Stimulated activated CD8-positive, alpha-beta memory T cell treated with anti-CD3 and anti-CD28 coated beads, Interleukin-4, amount 100 ng/mL, for 4 hours (primary cell): ENCODE data around the gene GLB1L.

ENCODE experiments used
- DNase-seq, 2 donors: peaks; one replicate each; pipeline ENCODE4 v3.0.0-alpha.2; 2020; ENCODE audit warnings: low read depth in 2 of 2, low spot score in 1 of 2

The GLB1L gene

DNA sequence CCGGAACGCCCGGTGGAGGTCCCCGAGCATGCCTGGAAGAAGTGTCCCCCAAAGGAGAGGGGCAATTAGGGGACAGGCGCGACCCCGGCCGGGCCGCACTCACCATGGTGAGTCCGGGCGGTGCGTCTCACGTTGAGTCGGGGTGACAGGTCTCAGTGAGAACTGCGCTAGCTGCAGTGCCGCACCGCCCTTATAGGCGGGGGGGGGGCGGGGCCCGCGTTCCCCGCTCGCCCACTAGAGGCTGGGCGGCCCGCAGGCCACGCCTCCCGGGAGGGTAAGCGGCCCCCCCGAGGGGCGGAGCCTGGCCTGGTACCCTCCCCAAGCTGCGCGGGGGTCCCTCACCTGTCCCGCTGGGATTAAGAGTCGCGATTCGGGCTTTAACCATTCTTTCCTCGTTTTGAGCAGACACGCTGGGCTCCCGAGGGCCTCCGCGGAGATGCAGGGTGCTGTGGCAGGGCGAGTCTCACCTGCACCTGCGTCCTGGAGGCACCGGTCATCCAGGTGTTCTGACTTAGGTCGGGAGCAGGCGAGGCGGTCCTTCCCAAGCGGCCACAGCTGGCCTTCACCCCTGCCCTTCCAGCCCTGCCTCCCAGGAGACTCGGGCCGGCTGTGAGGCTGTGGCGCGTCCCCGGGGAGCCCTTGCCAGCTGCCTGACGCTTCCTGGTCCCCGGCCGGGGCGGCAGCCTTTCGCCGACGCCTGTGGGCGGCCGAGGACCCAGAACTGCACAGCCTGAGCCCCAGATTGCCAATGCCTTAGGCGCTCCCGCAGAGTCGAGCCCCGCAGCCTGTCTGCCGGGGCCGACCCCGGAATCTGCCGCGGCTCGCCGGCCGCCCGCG, 8.7 kb upstream of the GLB1L start, which contains the start of gene TUBA4A:
TSS of gene TUBA4A (minus strand) at position 166 of the 837 bp plus-strand sequence. CDS start at position 106, 60 bp downstream.
- DNase-seq: peak; percentile 76 to 83

DNA sequence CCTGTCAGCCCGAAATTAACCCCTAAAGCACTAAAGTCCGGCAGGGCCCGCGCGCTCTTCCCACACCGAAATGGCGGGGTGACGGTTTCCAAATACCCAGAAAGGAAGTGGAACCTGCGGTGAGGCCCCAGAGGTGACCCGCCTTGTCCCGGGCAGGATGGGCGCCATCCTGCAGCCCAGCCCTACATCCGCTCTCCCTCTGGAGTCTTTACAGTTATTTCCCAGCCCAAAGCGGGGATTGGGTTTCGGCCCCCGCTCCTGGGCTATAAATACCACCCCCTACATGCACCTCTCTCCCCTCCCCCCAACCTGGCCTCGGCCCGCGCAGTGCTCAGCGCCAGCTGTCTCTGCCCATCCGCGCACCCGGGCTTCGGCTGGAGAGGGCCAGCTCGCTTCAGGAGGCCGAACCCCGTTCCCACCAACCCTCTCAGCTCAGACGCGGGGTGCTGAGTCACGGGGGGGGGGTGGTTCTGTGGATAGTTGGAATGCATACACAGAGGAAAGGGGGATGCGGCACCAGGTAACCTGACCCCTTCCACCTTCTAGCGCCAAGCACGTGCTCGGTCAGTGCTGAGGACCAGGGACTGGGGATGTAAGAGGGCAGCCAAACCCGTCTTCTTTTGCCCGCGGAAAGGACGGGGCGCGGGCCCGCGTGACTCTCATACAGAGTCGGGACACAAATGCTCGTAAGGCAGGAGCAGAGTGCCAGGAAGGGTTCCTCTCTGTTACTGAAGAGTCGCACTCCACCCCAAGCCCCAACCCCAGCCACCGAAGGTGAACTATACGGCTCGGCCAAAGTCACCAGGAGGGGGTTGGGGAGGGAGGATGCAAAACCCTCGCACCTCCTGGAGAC, 7.9 kb upstream of the GLB1L start, which contains the start of gene TUBA4B:
TSS of gene TUBA4B (plus strand) at position 344 of the 853 bp plus-strand sequence. CDS start at position 509, 165 bp downstream.
- no peak for DNase-seq

DNA sequence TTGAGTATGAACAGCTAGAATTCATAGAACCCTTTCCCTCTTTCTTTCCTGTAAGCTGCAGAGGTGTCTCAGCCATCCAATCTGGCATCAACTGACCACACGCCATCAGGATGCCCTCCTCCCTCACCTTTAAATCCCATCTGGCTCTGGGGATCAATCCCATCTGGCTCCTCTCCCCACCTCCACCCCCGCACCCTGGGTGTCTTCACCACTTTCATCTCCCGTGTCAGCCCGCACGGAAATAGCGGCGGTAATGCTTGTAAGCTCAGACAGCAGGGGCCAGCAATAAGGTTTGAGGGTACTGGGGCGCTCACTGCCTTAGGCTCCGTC, 7.3 kb upstream of the GLB1L start:
- no peak for DNase-seq

DNA sequence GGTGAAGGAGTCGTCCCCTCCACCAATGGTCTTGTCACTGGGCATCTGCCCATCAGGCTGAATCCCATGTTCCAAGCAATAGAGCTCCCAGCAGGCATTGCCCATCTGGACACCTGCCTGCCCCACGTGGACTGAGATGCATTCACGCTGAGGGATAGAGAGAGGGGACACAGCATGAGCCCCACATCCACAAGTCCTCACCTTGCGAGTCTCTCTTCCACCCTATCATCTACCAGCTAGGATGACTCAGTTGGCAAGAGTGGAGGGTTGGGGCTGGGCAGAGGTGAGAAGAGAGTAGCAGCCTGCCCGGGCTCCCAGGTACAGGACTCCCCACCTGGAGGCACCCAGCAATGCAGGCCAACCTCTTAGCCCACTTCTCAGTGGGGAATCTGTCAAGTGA, 6.8 kb upstream of the GLB1L start:
- no peak for DNase-seq

GRCh38 chr2:219251656-219252055, 6.4 kb upstream of the GLB1L start:
- DNase-seq: no peak

- no peak for DNase-seq
These were observed 5.0 kb upstream of the GLB1L start for GRCh38 chr2:219250049-219250781.

DNA sequence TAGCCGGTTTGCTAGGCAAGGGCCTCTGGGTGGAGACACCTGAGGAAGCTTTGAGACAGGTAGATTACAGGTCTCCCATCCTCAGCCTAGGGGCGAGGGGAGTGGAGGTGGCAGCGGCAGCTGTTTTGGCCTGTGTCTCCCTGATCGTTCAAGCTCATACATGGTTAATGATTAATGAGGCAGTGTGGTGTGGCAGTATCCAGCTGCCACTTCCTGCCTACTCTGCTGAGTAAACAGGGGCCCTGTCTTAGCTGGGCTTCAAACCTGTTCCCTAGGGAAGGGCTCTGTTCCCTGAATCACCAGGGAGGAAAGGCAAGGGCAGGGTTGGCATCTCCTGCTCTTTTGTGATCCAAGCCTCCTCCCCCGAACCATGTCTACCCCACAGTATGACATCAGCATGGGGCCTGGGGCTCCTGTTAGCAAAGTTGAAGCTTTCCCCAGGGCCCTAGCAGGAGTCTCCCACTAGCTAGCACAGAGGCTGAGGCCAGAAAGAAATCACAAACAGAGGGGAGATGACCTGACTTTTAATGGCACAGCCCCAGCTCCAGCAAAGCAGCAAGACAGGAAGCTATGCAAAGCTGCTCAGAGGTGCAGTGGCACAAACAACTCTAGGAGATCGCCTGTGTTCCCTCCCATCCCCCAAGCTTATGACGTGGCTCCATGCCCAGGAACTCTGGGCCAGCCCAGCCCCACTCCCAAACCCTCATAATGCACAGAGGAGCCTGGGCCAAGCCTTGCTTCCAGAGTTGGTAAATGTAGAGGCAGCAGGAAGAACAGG, 4.1 kb upstream of the GLB1L start:
- DNase-seq: no peak

DNA sequence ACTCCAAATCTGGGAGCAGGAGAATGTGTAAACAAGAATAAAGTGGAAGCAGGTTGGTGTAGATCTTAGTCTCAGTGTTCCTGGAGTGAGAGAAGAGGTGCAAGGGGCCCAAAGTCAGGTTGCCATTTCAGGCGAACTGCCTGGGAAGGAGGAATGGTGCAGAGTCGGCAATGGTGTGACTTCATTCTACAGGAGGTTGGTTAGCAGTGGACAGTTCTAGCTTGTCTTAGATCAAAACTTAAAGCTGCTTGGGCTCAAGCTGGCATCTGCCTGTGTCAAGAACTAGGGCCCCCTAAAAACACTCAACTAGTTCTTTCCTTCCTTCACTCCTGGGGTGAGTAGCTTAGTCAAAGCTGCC, 3.6 kb upstream of the GLB1L start:
- DNase-seq: no peak

DNA sequence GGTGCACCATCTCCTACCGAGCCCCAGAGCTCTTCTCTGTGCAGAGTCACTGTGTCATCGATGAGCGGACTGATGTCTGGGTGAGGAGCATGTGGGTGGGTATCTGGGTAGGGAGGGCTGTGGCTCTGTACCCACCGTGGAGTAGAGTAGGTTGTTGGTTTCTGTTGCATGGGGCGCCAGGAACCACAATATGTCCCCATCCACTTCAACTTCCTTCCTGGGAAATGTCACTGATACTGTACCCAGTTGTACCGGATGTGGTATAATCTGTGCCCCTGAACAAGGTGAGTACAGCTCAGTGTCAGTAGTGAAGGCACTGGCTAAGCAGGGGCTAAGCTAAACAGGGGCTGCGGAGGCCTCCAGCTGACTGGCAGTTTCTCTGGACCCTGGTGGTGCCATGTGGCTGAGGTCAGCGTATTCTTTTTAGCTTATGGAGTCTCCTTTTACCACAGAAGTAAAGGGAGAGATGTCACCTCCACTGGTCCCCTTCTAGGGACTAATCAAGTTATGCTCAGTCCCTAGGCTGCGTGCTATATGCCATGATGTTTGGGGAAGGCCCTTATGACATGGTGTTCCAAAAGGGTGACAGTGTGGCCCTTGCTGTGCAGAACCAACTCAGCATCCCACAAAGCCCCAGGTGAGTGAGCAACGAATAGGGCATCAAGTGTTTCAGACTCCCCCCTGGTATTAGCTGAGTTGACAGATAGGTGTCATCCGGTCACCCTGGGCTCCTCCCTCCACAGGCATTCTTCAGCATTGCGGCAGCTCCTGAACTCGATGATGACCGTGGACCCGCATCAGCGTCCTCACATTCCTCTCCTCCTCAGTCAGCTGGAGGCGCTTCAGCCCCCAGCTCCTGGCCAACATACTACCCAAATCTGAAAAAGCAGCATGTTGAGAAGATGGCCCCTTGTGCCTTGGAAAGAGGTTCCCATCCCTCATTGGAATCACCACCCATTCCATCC, 2.7 kb upstream of the GLB1L start:
- DNase-seq: peak in 1 of 2 donors; percentile 64

DNA sequence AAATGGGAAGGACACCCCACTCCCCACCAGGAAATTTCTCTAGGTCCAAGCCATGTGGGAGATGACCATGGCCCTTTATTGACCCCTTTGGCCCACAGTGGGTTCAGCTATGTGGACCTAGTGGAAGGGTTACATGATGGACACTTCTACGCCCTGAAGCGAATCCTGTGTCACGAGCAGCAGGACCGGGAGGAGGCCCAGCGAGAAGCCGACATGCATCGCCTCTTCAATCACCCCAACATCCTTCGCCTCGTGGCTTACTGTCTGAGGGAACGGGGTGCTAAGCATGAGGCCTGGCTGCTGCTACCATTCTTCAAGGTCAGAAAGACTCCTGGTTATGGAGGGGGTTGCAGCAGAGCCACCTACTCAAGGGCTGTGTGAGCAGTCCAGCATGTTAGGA, 1.3 kb upstream of the GLB1L start:
- no peak for DNase-seq

- DNase-seq: no peak
These were observed 621 bp upstream of the GLB1L start for GRCh38 chr2:219245899-219246230.

- no peak for DNase-seq
These were observed 476 bp downstream of the GLB1L start for GRCh38 chr2:219244789-219245147.

- no peak for DNase-seq
These were observed 1.9 kb downstream of the GLB1L start for GRCh38 chr2:219243291-219243761.

DNA sequence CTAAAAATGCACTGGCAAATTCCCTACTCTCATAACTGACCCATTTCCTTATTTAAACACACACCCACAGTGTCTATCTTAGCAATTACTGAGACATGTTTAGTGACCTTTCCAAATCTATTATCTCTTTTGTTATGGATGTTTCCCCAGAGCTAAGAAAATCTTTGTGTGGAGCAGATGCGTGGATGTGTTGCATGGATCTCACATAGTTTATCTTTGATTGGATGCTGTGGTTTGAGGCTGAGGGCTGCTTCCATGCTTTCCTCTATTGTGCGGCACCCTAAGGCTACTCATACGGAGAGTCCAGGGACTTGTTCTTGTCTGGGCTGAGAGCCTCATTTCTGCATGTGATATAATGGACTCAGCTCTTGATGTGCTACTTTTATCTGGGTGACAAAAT, 10.9 kb downstream of the GLB1L start:
- DNase-seq: no peak

DNA sequence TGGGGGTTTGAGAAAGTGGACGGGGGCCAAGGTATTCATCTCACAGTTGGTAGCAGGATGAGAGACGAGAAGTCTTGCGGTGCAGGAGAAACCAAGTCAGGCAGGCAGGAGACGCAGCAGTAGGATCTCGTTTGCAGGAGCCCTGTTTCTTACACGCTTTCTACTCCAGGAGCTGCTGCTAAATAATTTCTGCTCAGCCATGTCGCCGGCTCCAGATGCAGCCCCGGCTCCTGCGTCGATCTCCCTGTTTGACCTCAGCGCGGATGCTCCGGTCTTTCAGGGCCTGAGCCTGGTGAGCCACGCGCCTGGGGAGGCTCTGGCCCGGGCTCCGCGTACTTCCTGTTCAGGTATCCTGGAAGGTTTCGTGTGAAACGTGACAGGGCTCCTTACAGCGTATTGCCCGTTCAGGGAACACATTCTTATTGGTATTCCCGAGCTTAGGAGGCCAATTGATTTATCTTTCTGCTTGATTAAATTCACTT, 15.1 kb downstream of the GLB1L start:
- DNase-seq: no peak

GRCh38 chr2:219229305-219230058, 15.8 kb downstream of the GLB1L start, which contains the start of the genes ANKZF1 and ATG9A:
ANKZF1 (plus strand) TSS chr2:219229806; CDS start chr2:219230258, 452 bp downstream.
ATG9A (minus strand) TSS chr2:219229636; CDS start chr2:219228024, 1,612 bp downstream.
- peak; percentile 95 to 96 for DNase-seq

GRCh38 chr2:219228911-219229304, 16.3 kb downstream of the GLB1L start:
- no peak for DNase-seq

DNA sequence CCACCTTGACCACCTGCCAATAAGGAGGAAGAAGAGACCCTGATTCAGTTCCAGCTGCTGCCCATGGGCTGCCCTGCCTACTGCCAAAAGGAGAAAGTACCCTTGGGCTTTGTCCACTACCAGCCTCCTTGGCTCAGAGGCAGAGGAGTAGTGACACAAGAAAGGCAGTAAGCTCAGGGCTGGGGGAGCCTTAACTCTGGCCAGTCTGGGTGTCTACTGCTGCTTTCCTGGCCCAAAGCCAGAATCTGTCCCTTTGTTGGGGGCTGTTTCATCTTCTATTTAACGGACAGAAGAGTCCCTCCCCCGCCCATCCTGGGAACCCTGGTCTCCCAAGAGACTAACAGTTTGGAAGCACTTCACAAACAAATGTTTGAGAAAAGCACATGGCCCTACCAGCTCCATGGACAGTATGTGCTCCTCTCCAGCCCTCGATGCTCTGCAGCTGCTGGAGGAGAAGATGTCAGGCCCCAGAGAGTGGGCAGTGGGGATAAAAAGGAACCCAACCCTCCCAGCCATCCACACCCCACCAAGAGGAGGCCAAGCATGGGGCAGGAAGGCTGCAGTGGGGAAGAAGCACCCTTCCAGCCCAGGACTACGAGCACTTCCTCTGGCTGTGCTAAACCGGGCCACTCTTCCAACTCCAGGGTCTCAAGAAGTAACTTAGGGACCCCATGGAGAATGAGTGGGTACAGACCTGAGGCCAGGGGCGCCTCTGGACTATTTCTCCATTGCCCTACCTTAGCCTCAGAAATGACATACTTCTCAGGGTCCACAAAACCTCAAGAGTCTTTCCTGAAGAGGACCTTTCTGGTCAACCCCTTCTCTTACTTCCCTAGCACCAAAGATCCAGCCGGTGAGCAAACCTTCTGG, 17.0 kb downstream of the GLB1L start:
- DNase-seq: no peak
